ENCODE results near the gene MEIS2. TPM values are rescaled to one million over a fixed set of nuclear protein-coding genes. Genes with fewer than 3 reads are reported as not detected.

The MEIS2 gene
- total RNA-seq, 1 donor from 2014 or later: 151 TPM

GRCh38 chr15:36893276-36893675, 207.1 kb downstream of the MEIS2 start:
- DNase-seq: no peak

GRCh38 chr15:36888011-36888992, 212.0 kb downstream of the MEIS2 start:
- DNase-seq: no peak

- DNase-seq: no peak
Measured at GRCh38 chr15:36887214-36887961, 213.0 kb downstream of the MEIS2 start.

GRCh38 chr15:36886701-36887100, 213.6 kb downstream of the MEIS2 start:
- DNase-seq: no peak

GRCh38 chr15:36886191-36886590, 214.2 kb downstream of the MEIS2 start:
- no peak for DNase-seq

GRCh38 chr15:36885771-36886170, 214.6 kb downstream of the MEIS2 start:
- no peak for DNase-seq

- no peak for DNase-seq
Measured at GRCh38 chr15:36884936-36885635, 215.3 kb downstream of the MEIS2 start.

- DNase-seq: no peak
Measured at GRCh38 chr15:36884518-36884875, 215.9 kb downstream of the MEIS2 start.

- DNase-seq: peak; percentile 68
Measured at GRCh38 chr15:36883713-36884517, 216.4 kb downstream of the MEIS2 start.

- DNase-seq: no peak
Measured at GRCh38 chr15:36882487-36883131, 217.7 kb downstream of the MEIS2 start.

GRCh38 chr15:36882056-36882455, 218.3 kb downstream of the MEIS2 start:
- no peak for DNase-seq

GRCh38 chr15:36881516-36881915, 218.8 kb downstream of the MEIS2 start:
- no peak for DNase-seq

- no peak for DNase-seq
Measured at GRCh38 chr15:36880913-36881460, 219.4 kb downstream of the MEIS2 start.

- no peak for DNase-seq
Measured at GRCh38 chr15:36880224-36880912, 220.0 kb downstream of the MEIS2 start.

GRCh38 chr15:36879568-36880222, 220.7 kb downstream of the MEIS2 start:
- DNase-seq: no peak

- DNase-seq: no peak
Measured at GRCh38 chr15:36878684-36879262, 221.6 kb downstream of the MEIS2 start.

- DNase-seq: no peak
Measured at GRCh38 chr15:36877796-36878683, 222.3 kb downstream of the MEIS2 start.

- no peak for DNase-seq
Measured at GRCh38 chr15:36877294-36877693, 223.1 kb downstream of the MEIS2 start.
